Neural crest cell (in vitro differentiated cells): ENCODE measurements around the gene HLF. TPM values are rescaled to one million over a fixed set of nuclear protein-coding genes. Genes with fewer than 3 reads are reported as not detected.

Source experiments
- DNase-seq: peaks from one replicate; pipeline ENCODE4 v3.0.0; 2021; ENCODE audit warnings: low read depth, mixed read lengths, low spot score
- H3K27ac Mint-ChIP-seq: one replicate; pipeline ENCODE4 v1.8.0; 2021; ENCODE audit warnings: mild to moderate bottlenecking, mixed read lengths; ENCODE audit not compliant: unreplicated experiment
- H3K27me3 Mint-ChIP-seq: 2 replicates; pipeline ENCODE4 v1.8.0; 2021; ENCODE audit warnings: low read depth, mild to moderate bottlenecking, mixed read lengths
- H3K36me3 Mint-ChIP-seq: 2 replicates; pipeline ENCODE4 v1.8.0; 2021; ENCODE audit warnings: low read depth, mild to moderate bottlenecking, mixed read lengths
- H3K4me1 Mint-ChIP-seq: 2 replicates; pipeline ENCODE4 v1.8.0; 2021; ENCODE audit warnings: mixed read lengths
- H3K4me3 Mint-ChIP-seq: one replicate; pipeline ENCODE4 v1.8.0; 2021; ENCODE audit warnings: mild to moderate bottlenecking, mixed read lengths
- H3K9me3 Mint-ChIP-seq: 2 replicates; pipeline ENCODE4 v1.8.0; 2021; ENCODE audit warnings: mixed read lengths
- CTCF ChIP-seq: fragments of 200-600 bp; sonication (generic); conservative IDR thresholded peaks from 2 replicates; pipeline ENCODE4 v1.5.0; 2021; ENCODE audit warnings: antibody characterized with exemption, mild to moderate bottlenecking
- total RNA-seq: library from RNA; stranded (reverse); gene quantifications from 2 replicates; pipeline ENCODE4 v1.2.1, GENCODE V29; 2021

HLF gene
- total RNA-seq, 1 donor from 2014 or later = not detected

GRCh38 chr17:55296171-55296695 is 31.5 kb downstream of the HLF start:
- Mint-ChIP-seq H3K4me1 (no peaks in the 10 kb centered on the region), H3K4me3 (no peak overlapping the region), H3K27me3 (no peaks in the 10 kb centered on the region), H3K36me3 (no peaks in the 10 kb centered on the region), H3K27ac (no peak overlapping the region), H3K9me3 (peaks cover 7% of the 10 kb centered on the region)
- no peak for TF ChIP-seq CTCF
- DNase-seq = no peak

- no peak for DNase-seq
- Mint-ChIP-seq H3K9me3 (peaks cover 3% of the 10 kb centered on the region), H3K4me3 (no peak overlapping the region), H3K36me3 (no peaks in the 10 kb centered on the region), H3K4me1 (no peaks in the 10 kb centered on the region), H3K27me3 (no peaks in the 10 kb centered on the region), H3K27ac (no peak overlapping the region)
- TF ChIP-seq CTCF = no peak
These were observed 31.9 kb downstream of the HLF start for GRCh38 chr17:55296699-55297098.

- Mint-ChIP-seq H3K4me1 (no peaks in the 10 kb centered on the region), H3K27ac (no peak overlapping the region), H3K9me3 (no peaks in the 10 kb centered on the region)
These were observed 33.5 kb downstream of the HLF start for GRCh38 chr17:55298111-55298730.

GRCh38 chr17:55299162-55299838 is 34.5 kb downstream of the HLF start:
- Mint-ChIP-seq H3K9me3 (no peaks in the 10 kb centered on the region), H3K27me3 (no peaks in the 10 kb centered on the region), H3K36me3 (no peaks in the 10 kb centered on the region), H3K4me3 (no peak overlapping the region), H3K4me1 (no peaks in the 10 kb centered on the region), H3K27ac (no peak overlapping the region)
- no peak for DNase-seq
- TF ChIP-seq CTCF = no peak

More at GRCh38 chr17:55298111-55298730, 33.5 kb downstream of the HLF start:
- DNase-seq = no peak
- H3K27me3 Mint-ChIP-seq = no peaks in the 10 kb centered on the region
- no peak overlapping the region for H3K4me3 Mint-ChIP-seq
- H3K36me3 Mint-ChIP-seq = no peaks in the 10 kb centered on the region
- TF ChIP-seq CTCF = no peak

- Mint-ChIP-seq H3K9me3 (no peaks in the 10 kb centered on the region), H3K27me3 (no peaks in the 10 kb centered on the region), H3K4me1 (no peaks in the 10 kb centered on the region), H3K36me3 (no peaks in the 10 kb centered on the region), H3K27ac (no peak overlapping the region), H3K4me3 (no peak overlapping the region)
- DNase-seq = no peak
- no peak for TF ChIP-seq CTCF
These were observed 35.1 kb downstream of the HLF start for GRCh38 chr17:55299890-55300289.
